K562 (cell line): ENCODE data around the gene FBXL2. TPM values are rescaled to one million over a fixed set of nuclear protein-coding genes. Genes with fewer than 3 reads are reported as not detected.

Source experiments
- ATAC-seq: fragments of 200-7000 bp; cut with Tn5 transposase; 3 replicates; pipeline ENCODE4 v1.9.1; 2020; ENCODE audit warnings: moderate library complexity
- BruUV-seq: library from RNA; stranded (reverse); fragments of 400-500 nt; replicated peaks from 2 replicates; lab custom pipeline; 2021; lab: Mats Ljungman, UMichigan
- CTCF ChIA-PET: fragments of 300-600 bp; formaldehyde crosslinking; extraction: SDS; loops from one replicate; lab custom pipeline; 2021; ENCODE audit warnings: low intra/inter-chr PET ratio; lab: Yijun Ruan, JAX
- POLR2A ChIA-PET: fragments of 300-600, 350-650 bp; sonication (Branson Sonifier 250); formaldehyde crosslinking; extraction: SDS; loops from one replicate; lab custom pipeline; 2021; ENCODE audit warnings: antibody characterized with exemption, inconsistent platforms; lab: Yijun Ruan, JAX
- DNase-seq, 4 experiments: peaks; one replicate each; pipeline versions ENCODE4 v3.0.0 to v3.0.0-alpha.2; 2011 to 2018; ENCODE audit warnings: low spot score in 3 of 4, mixed read lengths in 3 of 4; ENCODE audit errors: extremely low read depth in 1 of 4
- FAIRE-seq: peaks from 2 replicates; lab custom pipeline; 2011; peaks lifted over from hg19 to GRCh38; lab: Jason Lieb, UNC
- H2AFZ ChIP-seq: 2 replicates; pipeline ENCODE4 v1.6.0; 2011; ENCODE audit warnings: low read depth, low read length, control low read depth, inconsistent platforms
- H3K27ac ChIP-seq: fragments of 200-600 bp; 3 replicates; pipeline ENCODE4 v1.8.0; 2011; ENCODE audit warnings: low read depth, mild to moderate bottlenecking, control low read depth, inconsistent platforms, low read length, moderate library complexity, mixed read lengths; ENCODE audit errors: extremely low read depth
- H3K27me3 ChIP-seq, 2 experiments: fragments of 300-600 bp in 1 of 2; 2 replicates in 1 of 2; 3 replicates in 1 of 2; pipeline versions ENCODE4 v1.6.0 to v1.8.0; 2011; ENCODE audit warnings: inconsistent platforms in 2 of 2, low read length in 2 of 2, mild to moderate bottlenecking in 1 of 2, mixed read lengths in 1 of 2, moderate library complexity in 1 of 2; ENCODE audit not compliant: control insufficient read depth in 2 of 2, insufficient read depth in 2 of 2
- H3K36me3 ChIP-seq: fragments of 300-600 bp; 3 replicates; pipeline ENCODE4 v1.8.0; 2011; ENCODE audit warnings: mild to moderate bottlenecking, low read length, inconsistent platforms; ENCODE audit not compliant: control insufficient read depth, insufficient read depth
- H3K4me1 ChIP-seq, 2 experiments: fragments of 200-600 bp in 1 of 2; replicated peaks in 1 of 2; 2 replicates in 1 of 2; 3 replicates in 1 of 2; pipeline versions ENCODE4 v1.5.1 to v1.8.0; 2011; ENCODE audit warnings: inconsistent platforms in 2 of 2, low read length in 2 of 2, mild to moderate bottlenecking in 1 of 2, mixed read lengths in 1 of 2, moderate library complexity in 1 of 2; ENCODE audit not compliant: control insufficient read depth in 2 of 2, insufficient read depth in 2 of 2
- H3K4me2 ChIP-seq: 2 replicates; pipeline ENCODE4 v1.6.1; 2011; ENCODE audit warnings: low read length, control low read depth, inconsistent platforms, mixed read lengths; ENCODE audit not compliant: insufficient read depth
- H3K4me3 ChIP-seq: fragments of 200-600 bp; sonication (generic), shearing (Covaris generic); 2 replicates; pipeline ENCODE4 v1.5.1; 2016; ENCODE audit warnings: control low read depth, inconsistent platforms
- H3K79me2 ChIP-seq: fragments of 200-600 bp; 3 replicates; pipeline ENCODE4 v1.8.0; 2011; ENCODE audit warnings: low read length, inconsistent platforms; ENCODE audit not compliant: control insufficient read depth, insufficient read depth
- H3K9ac ChIP-seq, 2 experiments: 2 replicates each; pipeline versions ENCODE4 v1.6.0 to v1.6.1; 2011; ENCODE audit warnings: low read depth in 2 of 2, low read length in 2 of 2, control low read depth in 1 of 2, inconsistent platforms in 1 of 2, mild to moderate bottlenecking in 1 of 2, mixed read lengths in 1 of 2; ENCODE audit not compliant: insufficient read depth in 1 of 2
- H3K9me1 ChIP-seq: one replicate; pipeline ENCODE4 v1.6.0; 2011; ENCODE audit warnings: inconsistent platforms, mild to moderate bottlenecking, low read length, moderate library complexity; ENCODE audit not compliant: control insufficient read depth, insufficient read depth
- H3K9me3 ChIP-seq: replicated peaks from 2 replicates; pipeline ENCODE4 v1.5.1; 2011; ENCODE audit warnings: low read depth, low read length, inconsistent platforms; ENCODE audit not compliant: control insufficient read depth, insufficient read depth
- H4K20me1 ChIP-seq: replicated peaks from 2 replicates; pipeline ENCODE4 v1.6.1; 2011; ENCODE audit warnings: low read length, inconsistent platforms, mixed read lengths; ENCODE audit not compliant: control insufficient read depth, insufficient read depth
- CREBBP ChIP-seq: IDR thresholded peaks from one replicate; pipeline ENCODE4 v1.6.1; 2012; ENCODE audit warnings: low read depth, mild to moderate bottlenecking, control low read depth, inconsistent platforms, low read length
- ESRRA ChIP-seq: fragments of 450-650 bp; IDR thresholded peaks from 2 replicates; pipeline ENCODE4 v1.6.1; 2014; ENCODE audit warnings: low read depth, mild to moderate bottlenecking, moderate library complexity, borderline replicate concordance
- FIP1L1 ChIP-seq: fragments of 200-400 bp; formaldehyde crosslinking; IDR thresholded peaks from 2 replicates; pipeline ENCODE4 v1.6.1; 2018; ENCODE audit warnings: mild to moderate bottlenecking, low read depth, low read length; ENCODE audit not compliant: poor library complexity, severe bottlenecking
- GATA2 ChIP-seq: sonication (generic); formaldehyde crosslinking; IDR thresholded peaks from 2 replicates; pipeline ENCODE4 v1.4.0; 2020; ENCODE audit warnings: mild to moderate bottlenecking, missing genetic modification reagents
- MAFG ChIP-seq: fragments of 450-650 bp; conservative IDR thresholded peaks from 2 replicates; pipeline ENCODE4 v1.6.1; 2016; ENCODE audit warnings: missing genetic modification characterization, missing compliant biosample characterization
- MBD2 ChIP-seq: sonication (generic); IDR thresholded peaks from 2 replicates; pipeline ENCODE4 v1.6.1; 2016; ENCODE audit warnings: low read depth, borderline replicate concordance
- NCOA4 ChIP-seq: fragments of 450-650 bp; IDR thresholded peaks from 2 replicates; pipeline ENCODE4 v1.6.1; 2018; ENCODE audit warnings: mild to moderate bottlenecking; ENCODE audit not compliant: partially characterized antibody
- NFIC ChIP-seq: fragments of 450-650 bp; IDR thresholded peaks from 2 replicates; pipeline ENCODE4 v1.6.1; 2017; ENCODE audit warnings: mild to moderate bottlenecking, inconsistent platforms
- PML ChIP-seq: IDR thresholded peaks from 2 replicates; pipeline ENCODE4 v1.6.1; 2012; ENCODE audit warnings: low read length, inconsistent platforms
- POLR2H ChIP-seq: IDR thresholded peaks from 2 replicates; pipeline ENCODE4 v1.6.1; 2016; ENCODE audit warnings: missing genetic modification characterization, low read depth, mild to moderate bottlenecking, control low read depth, missing compliant biosample characterization, moderate library complexity
- TSC22D4 ChIP-seq: fragments of 450-650 bp; IDR thresholded peaks from 2 replicates; pipeline ENCODE4 v1.6.1; 2016; ENCODE audit warnings: missing genetic modification characterization, missing biosample characterization, control low read depth
- ZNF280A ChIP-seq: fragments of 450-650 bp; IDR thresholded peaks from 2 replicates; pipeline ENCODE4 v1.6.1; 2018; ENCODE audit warnings: mild to moderate bottlenecking, low read depth; ENCODE audit not compliant: partially characterized antibody
- WGBS: fragments of 100-300 bp; shearing (Covaris generic); methylation state at CpG from one replicate; pipeline ENCODE4 v1.1.6; 2016; ENCODE audit warnings: low coverage, mixed read lengths; ENCODE audit not compliant: insufficient coverage; ENCODE audit errors: missing lambda C conversion rate; 5-methylcytosine and 5-hydroxymethylcytosine counted together
- in situ Hi-C: fragments of 300-500 bp; cut with MboI; formaldehyde crosslinking; loops from 4 replicates; pipeline ENCODE4 v1.15.0; 2018; ENCODE audit warnings: inconsistent platforms, mixed read lengths
- intact Hi-C: fragments of 100-400 bp; cut with micrococcal nuclease; formaldehyde crosslinking; loops from 2 replicates; pipeline ENCODE4 v1.14.2; 2022
- polyA plus RNA-seq, 8 experiments: library from polyadenylated mRNA; depleted of rRNA in 4 of 8; stranded (reverse) in 5 of 8; unstranded in 3 of 8; fragments of >200 nt; fragmentation: Nextera tagmentation in 2 of 8; fragmentation: Illumina TruSeq in 1 of 8; extraction: Ambion mirVana in 2 of 8; extraction: Trizol in 1 of 8; gene quantifications; 2 replicates each; pipeline versions ENCODE4 v1.2.1 to v1.2.3, GENCODE V29; 2011 to 2014; ENCODE audit warnings: inconsistent platforms in 1 of 8, missing spikeins in 1 of 8
- total RNA-seq, 7 experiments: library from RNA; depleted of rRNA in 6 of 7; stranded (reverse); fragments of >200 nt in 6 of 7; fragmentation: Illumina TruSeq in 2 of 7; extraction: Trizol in 2 of 7; gene quantifications; 2 replicates each; pipeline versions ENCODE4 v1.2.1 to v1.2.3, GENCODE V29; 2011 to 2021; ENCODE audit warnings: low replicate concordance in 1 of 7
- TF ChIP-seq, protein P1 (sequence below): fragments of 250-450 bp; sonication (Bioruptor Pico); IDR thresholded peaks from 2 replicates; pipeline ENCODE4 v1.5.1; 2021; ENCODE audit warnings: mild to moderate bottlenecking

FBXL2 gene
- total and polyA plus RNA-seq, 9 of the 15 experiments (the other 6 are each of a cell fraction or from before 2014, with no cell fraction given) = 1.3 to 6.9 (median 1.9) TPM

GRCh38 chr3:33322412-33322811, 45.2 kb downstream of the FBXL2 start (continued):
- TF ChIP-seq TSC22D4 (no peak), MBD2 (no peak), NFIC (no peak), FIP1L1 (no peak), CREBBP (no peak), ESRRA (no peak)
- TF ChIP-seq, protein P1, sequence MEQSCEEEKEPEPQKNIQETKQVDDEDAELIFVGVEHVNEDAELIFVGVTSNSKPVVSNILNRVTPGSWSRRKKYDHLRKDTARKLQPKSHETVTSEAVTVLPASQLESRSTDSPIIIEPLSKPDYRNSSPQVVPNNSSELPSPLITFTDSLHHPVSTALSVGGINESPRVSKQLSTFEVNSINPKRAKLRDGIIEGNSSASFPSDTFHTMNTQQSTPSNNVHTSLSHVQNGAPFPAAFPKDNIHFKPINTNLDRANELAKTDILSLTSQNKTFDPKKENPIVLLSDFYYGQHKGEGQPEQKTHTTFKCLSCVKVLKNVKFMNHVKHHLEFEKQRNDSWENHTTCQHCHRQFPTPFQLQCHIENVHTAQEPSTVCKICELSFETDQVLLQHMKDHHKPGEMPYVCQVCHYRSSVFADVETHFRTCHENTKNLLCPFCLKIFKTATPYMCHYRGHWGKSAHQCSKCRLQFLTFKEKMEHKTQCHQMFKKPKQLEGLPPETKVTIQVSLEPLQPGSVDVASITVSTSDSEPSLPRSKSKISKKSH (CRISPR knock-in tag) = no peak
- TF ChIP-seq, all 486 proteins: peak for 0

DNA sequence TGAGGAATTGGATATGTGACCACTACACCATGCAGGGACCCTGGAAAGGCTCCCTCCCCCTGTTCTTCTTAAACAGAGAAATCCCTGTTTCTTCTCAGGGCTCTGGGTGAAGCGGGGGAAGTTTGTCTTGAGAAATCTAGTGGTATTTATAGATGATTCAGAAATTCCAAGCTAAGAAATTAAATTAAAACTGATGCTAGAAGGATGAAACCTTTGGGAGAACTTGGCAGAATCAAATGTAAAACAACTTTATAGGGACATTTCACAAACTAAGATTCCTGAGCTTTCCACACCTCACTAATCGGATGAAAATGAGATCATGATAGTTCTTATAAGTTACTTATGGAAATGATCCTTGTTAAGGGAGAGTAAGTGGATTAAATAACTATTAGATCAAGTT, 54.2 kb downstream of the FBXL2 start:
- H4K20me1 ChIP-seq = no peaks in the 10 kb centered on the region
- H3K4me1 ChIP-seq = no peaks in the 10 kb centered on the region
- H3K9ac ChIP-seq = no peak overlapping the region
- ChIA-PET CTCF (no interaction called here), POLR2A (no interaction called here)
- H3K27ac ChIP-seq = no peak overlapping the region
- FAIRE-seq = no peak
- H3K27me3 ChIP-seq = no peaks in the 10 kb centered on the region
- WGBS = 0% methylated on average over 2 of the region's 2 CpGs
- H2AFZ ChIP-seq = no peak overlapping the region
- TF ChIP-seq ZNF280A (no peak), GATA2 (CRISPR knock-in tag) (no peak), MAFG (no peak), POLR2H (tag) (no peak), NCOA4 (no peak), PML (no peak)
- H3K9me3 ChIP-seq = no peaks in the 10 kb centered on the region
- in situ Hi-C loops = no loop called here
- DNase-seq = no peak
- H3K79me2 ChIP-seq = no peaks in the 10 kb centered on the region
- no peaks in the 10 kb centered on the region for H3K36me3 ChIP-seq
- no peak overlapping the region for H3K4me3 ChIP-seq
- no TSS peak for BruUV-seq
- no peaks in the 10 kb centered on the region for H3K9me1 ChIP-seq
- no peak for ATAC-seq
- intact Hi-C loops = no loop called here
- no peak overlapping the region for H3K4me2 ChIP-seq
